Left lung (tissue), 10 donors: ENCODE results near the gene HOXB4. TPM values are rescaled to one million over a fixed set of nuclear protein-coding genes. Genes with fewer than 3 reads are reported as not detected.

ENCODE experiments used
- ATAC-seq: fragments of 200-7000 bp; cut with Tn5 transposase; one replicate; pipeline ENCODE4 v1.9.1; 2020; ENCODE audit warnings: moderate library complexity
- DNase-seq, 4 donors: peaks; one replicate each; pipeline ENCODE4 v3.0.0-alpha.2; 2013 to 2020
- H3K27ac ChIP-seq, 2 donors: fragments of 200-600 bp; sonication (generic) in 1 of 2; one replicate each; pipeline versions ENCODE4 v1.5.0 to v1.8.0; 2020 to 2021
- H3K27me3 ChIP-seq, 2 donors: fragments of 200-600 bp; sonication (generic) in 1 of 2; one replicate each; pipeline versions ENCODE4 v1.5.0 to v1.8.0; 2020 to 2021
- H3K36me3 ChIP-seq, 2 donors: fragments of 200-600 bp; sonication (generic) in 1 of 2; one replicate each; pipeline versions ENCODE4 v1.5.0 to v1.8.0; 2020 to 2021
- H3K4me1 ChIP-seq, 2 donors: fragments of 200-600 bp; one replicate each; pipeline ENCODE4 v1.8.0; 2021
- H3K4me3 ChIP-seq, 2 donors: fragments of 200-600 bp; sonication (generic) in 1 of 2; one replicate each; pipeline versions ENCODE4 v1.5.0 to v1.8.0; 2020 to 2021; ENCODE audit warnings: mild to moderate bottlenecking in 1 of 2
- H3K9me3 ChIP-seq, 2 donors: fragments of 200-600 bp; sonication (generic) in 1 of 2; one replicate each; pipeline versions ENCODE4 v1.5.0 to v1.8.0; 2020 to 2021
- intact Hi-C, 2 donors: fragments of 100-400 bp; cut with DNase I; formaldehyde crosslinking; loops; one replicate each; pipeline versions ENCODE4 v1.11.2 to v1.14.2; 2022
- polyA plus RNA-seq, 6 donors: library from polyadenylated mRNA; unstranded; fragments of 120-200 nt; gene quantifications; one replicate each; pipeline ENCODE4 v1.2.1, GENCODE V29; 2013; ENCODE audit not compliant: insufficient read length in 6 of 6
- total RNA-seq, 2 donors: library from RNA; stranded (reverse); fragmentation: NEBNext Ultra II Directional; extraction: Animal tissue kit (Norgen Biotek cat#: 25700); gene quantifications; one replicate each; pipeline ENCODE4 v1.2.1, GENCODE V29; 2021
- TF ChIP-seq, protein P1 (sequence below), 2 donors: fragments of 200-600 bp; sonication (generic) in 1 of 2; IDR thresholded peaks; one replicate each; pipeline versions ENCODE4 v1.5.0 to v1.8.0; 2021; ENCODE audit warnings: antibody characterized with exemption in 2 of 2
- donor health status: DM: no; HTN: yes; CAD: no.
- donor health status: DM: no; HTN: no; CAD: no.

Gene HOXB4
- total and polyA plus RNA-seq, 8 donors = 4.5 to 19.0 (median 12.8) TPM

- H3K4me3 ChIP-seq = no peak overlapping the region
- H3K4me1 ChIP-seq = peaks cover 3 to 31% of the 10 kb centered on the region in 2 donors
- H3K27ac ChIP-seq = peak overlapping the region; percentile 72 to 95
- H3K27me3 ChIP-seq = peaks cover 47 to 100% of the 10 kb centered on the region in 2 donors
- intact Hi-C loops = no loop called here
- H3K36me3 ChIP-seq = no peaks in the 10 kb centered on the region
- ATAC-seq = no peak
- DNase-seq = no peak
- TF ChIP-seq, protein P1, sequence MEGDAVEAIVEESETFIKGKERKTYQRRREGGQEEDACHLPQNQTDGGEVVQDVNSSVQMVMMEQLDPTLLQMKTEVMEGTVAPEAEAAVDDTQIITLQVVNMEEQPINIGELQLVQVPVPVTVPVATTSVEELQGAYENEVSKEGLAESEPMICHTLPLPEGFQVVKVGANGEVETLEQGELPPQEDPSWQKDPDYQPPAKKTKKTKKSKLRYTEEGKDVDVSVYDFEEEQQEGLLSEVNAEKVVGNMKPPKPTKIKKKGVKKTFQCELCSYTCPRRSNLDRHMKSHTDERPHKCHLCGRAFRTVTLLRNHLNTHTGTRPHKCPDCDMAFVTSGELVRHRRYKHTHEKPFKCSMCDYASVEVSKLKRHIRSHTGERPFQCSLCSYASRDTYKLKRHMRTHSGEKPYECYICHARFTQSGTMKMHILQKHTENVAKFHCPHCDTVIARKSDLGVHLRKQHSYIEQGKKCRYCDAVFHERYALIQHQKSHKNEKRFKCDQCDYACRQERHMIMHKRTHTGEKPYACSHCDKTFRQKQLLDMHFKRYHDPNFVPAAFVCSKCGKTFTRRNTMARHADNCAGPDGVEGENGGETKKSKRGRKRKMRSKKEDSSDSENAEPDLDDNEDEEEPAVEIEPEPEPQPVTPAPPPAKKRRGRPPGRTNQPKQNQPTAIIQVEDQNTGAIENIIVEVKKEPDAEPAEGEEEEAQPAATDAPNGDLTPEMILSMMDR (IDR thresholded peaks at IDR 0.05) = no peak
- H3K9me3 ChIP-seq = no peaks in the 10 kb centered on the region
Measured at GRCh38 chr17:48575066-48575582, 3.0 kb downstream of the HOXB4 start.

GRCh38 chr17:48574505-48575065 is 3.6 kb downstream of the HOXB4 start:
- Histone ChIP-seq H3K4me1 (peaks cover 3 to 31% of the 10 kb centered on the region in 2 donors), H3K36me3 (no peaks in the 10 kb centered on the region), H3K4me3 (no peak overlapping the region), H3K9me3 (no peaks in the 10 kb centered on the region), H3K27ac (peak overlapping the region; percentile 72 to 95), H3K27me3 (peaks cover 44 to 100% of the 10 kb centered on the region in 2 donors)
- no peak for ATAC-seq
- intact Hi-C loops = no loop called here
- no peak for DNase-seq
- TF ChIP-seq, protein P1 (IDR thresholded peaks at IDR 0.05) = no peak

DNA sequence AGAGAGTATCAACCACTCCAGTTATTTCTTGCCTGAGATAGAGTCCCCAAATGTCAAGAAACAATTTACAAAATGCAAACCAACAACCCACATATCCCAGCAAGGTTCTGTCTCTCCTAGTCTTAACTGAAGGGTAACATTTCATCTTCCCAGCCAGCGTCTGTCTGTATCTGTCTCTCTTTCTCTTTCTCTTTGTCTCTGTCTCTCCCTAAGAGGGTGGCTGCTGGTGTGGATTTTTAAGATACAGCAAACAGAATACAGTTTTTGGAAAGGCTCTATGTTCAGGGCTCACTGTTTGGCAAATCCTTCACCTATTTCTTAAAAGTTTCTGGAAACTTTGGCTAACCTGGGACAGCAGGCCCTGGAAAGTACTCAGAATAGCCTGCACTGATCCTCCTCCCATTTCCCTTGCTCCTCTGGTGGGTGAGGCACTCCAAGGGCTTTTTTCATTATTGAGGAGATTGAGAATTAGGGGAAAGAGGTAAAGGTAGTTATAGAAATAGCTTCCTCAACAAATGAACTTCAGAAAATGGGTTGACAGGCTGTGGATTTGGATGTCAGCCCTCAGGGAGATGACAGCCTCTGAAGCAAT is 6.2 kb downstream of the HOXB4 start:
- Histone ChIP-seq H3K9me3 (no peaks in the 10 kb centered on the region), H3K27ac (peak overlapping the region; percentile 31 to 95), H3K4me3 (no peak overlapping the region), H3K4me1 (peaks cover 3 to 30% of the 10 kb centered on the region in 2 donors), H3K36me3 (no peaks in the 10 kb centered on the region), H3K27me3 (peaks cover 49 to 100% of the 10 kb centered on the region in 2 donors)
- DNase-seq = no peak
- intact Hi-C loops = no loop called here
- no peak for ATAC-seq
- TF ChIP-seq, protein P1 (IDR thresholded peaks at IDR 0.05) = no peak

- H3K27ac ChIP-seq = peak overlapping the region; percentile 31 to 95
- H3K27me3 ChIP-seq = peaks cover 49 to 100% of the 10 kb centered on the region in 2 donors
- H3K4me1 ChIP-seq = peaks cover 3 to 23% of the 10 kb centered on the region in 2 donors
Measured at GRCh38 chr17:48571024-48571818, 6.9 kb downstream of the HOXB4 start.

More at GRCh38 chr17:48571024-48571818, 6.9 kb downstream of the HOXB4 start:
- TF ChIP-seq, protein P1 (IDR thresholded peaks at IDR 0.05) = no peak
- DNase-seq (no peak), ATAC-seq (no peak)
- Histone ChIP-seq H3K9me3 (no peaks in the 10 kb centered on the region), H3K4me3 (no peak overlapping the region), H3K36me3 (no peaks in the 10 kb centered on the region)
- intact Hi-C loops = no loop called here
